Measurements from ENCODE around the gene HAPLN2.

- TF ChIP-seq, protein P1, sequence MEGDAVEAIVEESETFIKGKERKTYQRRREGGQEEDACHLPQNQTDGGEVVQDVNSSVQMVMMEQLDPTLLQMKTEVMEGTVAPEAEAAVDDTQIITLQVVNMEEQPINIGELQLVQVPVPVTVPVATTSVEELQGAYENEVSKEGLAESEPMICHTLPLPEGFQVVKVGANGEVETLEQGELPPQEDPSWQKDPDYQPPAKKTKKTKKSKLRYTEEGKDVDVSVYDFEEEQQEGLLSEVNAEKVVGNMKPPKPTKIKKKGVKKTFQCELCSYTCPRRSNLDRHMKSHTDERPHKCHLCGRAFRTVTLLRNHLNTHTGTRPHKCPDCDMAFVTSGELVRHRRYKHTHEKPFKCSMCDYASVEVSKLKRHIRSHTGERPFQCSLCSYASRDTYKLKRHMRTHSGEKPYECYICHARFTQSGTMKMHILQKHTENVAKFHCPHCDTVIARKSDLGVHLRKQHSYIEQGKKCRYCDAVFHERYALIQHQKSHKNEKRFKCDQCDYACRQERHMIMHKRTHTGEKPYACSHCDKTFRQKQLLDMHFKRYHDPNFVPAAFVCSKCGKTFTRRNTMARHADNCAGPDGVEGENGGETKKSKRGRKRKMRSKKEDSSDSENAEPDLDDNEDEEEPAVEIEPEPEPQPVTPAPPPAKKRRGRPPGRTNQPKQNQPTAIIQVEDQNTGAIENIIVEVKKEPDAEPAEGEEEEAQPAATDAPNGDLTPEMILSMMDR (IDR thresholded peaks at IDR 0.05): peak; percentile 86 to 94 (median 90)
- no peak for TF ChIP-seq POLR2A (IDR thresholded peaks at IDR 0.05)
Measured at GRCh38 chr1:156583821-156584622, 35.2 kb upstream of the HAPLN2 start.

Data from adrenal gland (tissue), 5 donors.